GM04504 (cell line): ENCODE data around the gene KCNJ10.
"Not testable (repeated sequence)": the region's sequence is repeated elsewhere in the genome, so short reads cannot be mapped to it uniquely, and the experiment has no call there.

Source experiments
- DNase-seq: peaks from one replicate; pipeline ENCODE4 v3.0.0-alpha.2; 2012; ENCODE audit warnings: low read depth

Gene KCNJ10

GRCh38 chr1:160069460-160070231, at the start of gene KCNJ10:
Gene KCNJ10, minus strand, starts transcription at chr1:160070160. Its CDS starts 27,628 bp downstream, at chr1:160042532.
- DNase-seq: no peak

- DNase-seq: no peak
Measured at GRCh38 chr1:160118928-160119327, 49.0 kb upstream of the KCNJ10 start.

GRCh38 chr1:160117709-160118183, 47.8 kb upstream of the KCNJ10 start:
- no peak for DNase-seq

DNA sequence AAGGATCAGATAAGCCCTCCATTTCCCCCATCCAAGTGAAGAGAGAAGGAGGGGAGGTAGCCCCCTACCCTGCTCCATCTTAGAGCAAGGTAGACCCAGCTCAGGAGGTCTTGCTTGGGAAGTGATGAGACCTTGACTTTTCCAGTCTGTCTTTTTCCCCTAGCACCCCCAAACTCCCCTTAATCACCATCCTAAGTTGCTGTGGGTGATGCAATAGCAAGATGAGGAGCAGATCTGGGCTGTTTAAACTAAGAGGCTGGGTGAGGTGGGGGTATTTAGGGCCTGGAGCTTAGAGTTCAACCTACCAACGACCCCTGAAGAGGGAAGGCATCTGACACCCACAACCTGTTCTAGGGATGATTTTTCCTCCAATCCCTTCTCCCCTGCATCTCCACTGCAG, 47.3 kb upstream of the KCNJ10 start:
- no peak for DNase-seq

GRCh38 chr1:160116283-160117147, 46.6 kb upstream of the KCNJ10 start:
- no peak for DNase-seq

GRCh38 chr1:160115545-160116282, 45.8 kb upstream of the KCNJ10 start, which contains the start of gene ATP1A2:
Gene ATP1A2, plus strand, starts transcription at chr1:160115759. Its CDS starts 103 bp downstream, at chr1:160115862.
- no peak for DNase-seq

- no peak for DNase-seq
Measured at GRCh38 chr1:160114085-160114484, 44.1 kb upstream of the KCNJ10 start.

DNA sequence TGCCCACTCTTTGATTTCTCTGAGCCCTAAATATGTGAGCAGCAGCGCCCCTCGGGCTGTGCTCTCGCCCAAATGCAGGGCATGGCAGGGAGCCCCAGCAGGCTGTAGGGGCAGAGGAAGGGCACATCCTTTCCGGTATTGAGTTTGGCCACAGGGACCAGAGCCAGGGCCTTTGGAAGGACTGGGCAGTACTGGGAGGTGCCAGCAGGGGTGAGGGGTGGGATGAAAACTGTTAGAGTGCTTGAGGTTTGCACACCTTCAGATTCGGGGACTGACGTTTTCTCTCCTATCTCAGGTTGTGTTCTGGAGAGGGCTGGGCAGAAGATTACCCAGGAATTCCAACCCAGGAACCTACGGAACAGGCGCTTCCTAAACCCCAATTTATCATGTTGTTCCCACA, 43.4 kb upstream of the KCNJ10 start:
- no peak for DNase-seq

GRCh38 chr1:160112357-160112756, 42.4 kb upstream of the KCNJ10 start:
- DNase-seq: no peak

GRCh38 chr1:160111462-160111861, 41.5 kb upstream of the KCNJ10 start:
- DNase-seq: not testable (repeated sequence)

DNA sequence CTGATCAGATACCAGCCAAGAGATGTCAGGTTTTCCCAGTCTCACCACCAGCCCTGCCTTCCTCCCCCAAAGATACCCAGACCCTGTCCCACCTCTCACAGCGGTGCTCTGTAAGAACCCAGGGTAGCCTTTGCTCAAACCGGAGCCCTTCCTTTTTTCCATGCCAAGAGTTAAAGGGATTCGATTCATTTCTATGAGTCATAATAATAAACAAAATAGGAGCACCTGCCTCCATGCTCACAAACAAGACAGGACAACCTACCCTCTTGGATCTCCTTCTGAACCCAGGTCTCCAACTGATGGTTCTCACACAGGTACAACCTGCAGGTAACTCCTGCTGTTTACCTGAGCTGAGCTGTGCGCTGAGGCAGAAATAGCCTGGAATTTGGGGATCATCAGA, 39.7 kb upstream of the KCNJ10 start:
- no peak for DNase-seq

DNA sequence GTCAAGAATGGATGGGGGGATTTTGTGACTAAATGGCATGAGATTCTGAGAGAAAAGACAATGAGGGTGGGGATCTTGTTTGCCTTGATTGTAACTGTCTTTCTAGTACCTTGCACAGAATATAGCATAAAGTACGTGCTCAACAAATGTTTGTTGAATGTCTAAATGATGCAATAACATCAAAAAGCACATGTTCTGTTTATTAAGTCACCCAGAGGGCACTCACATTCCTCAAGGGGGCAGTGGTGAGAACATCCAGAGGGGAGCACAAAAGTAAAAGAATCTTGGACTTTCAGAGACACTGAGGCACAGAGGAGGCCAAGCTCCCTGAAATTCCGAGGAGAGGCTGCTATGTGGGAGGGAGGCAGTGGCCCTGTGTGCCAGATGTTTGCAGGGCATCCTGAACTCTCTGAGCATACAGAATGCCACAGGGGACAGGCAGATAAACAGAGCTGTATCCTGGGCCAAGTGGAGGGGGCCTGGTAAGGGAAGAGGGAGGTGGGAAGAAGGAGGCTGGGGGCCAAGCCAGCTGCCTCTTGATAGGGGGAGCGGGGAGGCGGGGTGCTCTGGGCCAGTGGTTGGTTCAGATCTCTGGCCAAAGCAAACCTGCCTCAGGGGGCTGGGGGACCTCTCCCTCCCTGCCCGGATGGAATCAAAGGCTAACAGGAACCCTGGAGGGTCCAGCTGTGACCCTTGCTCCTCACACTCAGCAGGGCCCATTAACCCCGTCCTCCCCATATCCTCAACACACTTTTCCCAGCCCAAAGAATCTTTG, 39.1 kb upstream of the KCNJ10 start:
- no peak for DNase-seq

GRCh38 chr1:160107512-160107911, 37.6 kb upstream of the KCNJ10 start:
- no peak for DNase-seq

GRCh38 chr1:160105155-160105554, 35.2 kb upstream of the KCNJ10 start:
- DNase-seq: no peak

DNA sequence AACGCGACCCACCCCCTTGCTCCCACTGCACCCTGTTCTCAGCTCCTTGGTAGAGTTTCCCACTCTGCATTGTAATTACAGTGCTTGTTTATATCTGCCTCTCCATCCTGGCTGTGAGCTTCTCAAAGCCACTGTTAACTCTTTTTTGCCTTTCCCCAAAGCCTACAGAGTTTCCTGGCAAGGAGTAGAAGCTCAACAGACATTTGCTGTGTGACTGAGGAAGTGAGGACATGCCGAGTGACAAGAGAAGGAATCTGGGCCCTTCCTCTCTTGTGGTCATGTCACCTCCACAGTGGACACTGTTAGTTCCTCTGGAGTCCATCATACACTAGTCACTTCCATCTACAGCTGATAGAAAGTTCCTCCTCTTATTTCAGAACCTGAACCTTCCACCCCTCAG, 34.5 kb upstream of the KCNJ10 start:
- no peak for DNase-seq

DNA sequence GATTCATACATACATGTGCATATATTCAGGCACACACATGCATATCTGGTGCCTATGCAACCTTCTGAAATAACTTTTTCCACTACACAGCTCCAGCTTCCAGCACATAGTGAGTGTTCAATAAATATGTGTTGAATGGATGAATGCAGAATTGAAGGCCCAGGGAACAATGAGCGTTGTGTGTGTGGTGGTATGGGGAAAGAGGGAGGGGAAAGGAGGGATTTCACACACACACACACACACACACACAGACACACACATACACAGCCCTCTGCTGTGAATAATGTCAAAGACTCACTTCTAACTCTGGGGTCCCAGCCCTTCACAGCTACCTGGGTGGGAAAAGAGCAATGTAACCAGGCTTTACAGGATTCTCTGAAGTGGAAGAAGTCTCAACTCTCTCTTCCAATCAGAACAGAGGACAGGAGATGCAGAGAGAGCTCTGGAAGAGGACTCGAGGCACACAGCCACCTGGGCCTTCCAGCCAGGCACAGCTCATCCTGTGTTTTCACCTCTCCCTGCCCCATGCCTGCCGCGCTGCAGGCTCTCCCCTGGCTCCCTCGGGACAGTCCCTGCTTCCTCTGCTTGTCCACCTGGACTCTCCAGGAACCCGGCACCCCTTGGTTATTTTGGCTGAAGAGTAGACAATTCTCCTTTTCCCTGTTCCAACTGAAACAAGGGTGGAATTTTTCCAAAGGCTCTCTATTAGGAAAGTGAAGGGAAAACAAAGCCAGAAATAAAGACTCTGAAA, 33.9 kb upstream of the KCNJ10 start:
- no peak for DNase-seq

- DNase-seq: no peak
Measured at GRCh38 chr1:160101717-160102522, 32.0 kb upstream of the KCNJ10 start.

DNA sequence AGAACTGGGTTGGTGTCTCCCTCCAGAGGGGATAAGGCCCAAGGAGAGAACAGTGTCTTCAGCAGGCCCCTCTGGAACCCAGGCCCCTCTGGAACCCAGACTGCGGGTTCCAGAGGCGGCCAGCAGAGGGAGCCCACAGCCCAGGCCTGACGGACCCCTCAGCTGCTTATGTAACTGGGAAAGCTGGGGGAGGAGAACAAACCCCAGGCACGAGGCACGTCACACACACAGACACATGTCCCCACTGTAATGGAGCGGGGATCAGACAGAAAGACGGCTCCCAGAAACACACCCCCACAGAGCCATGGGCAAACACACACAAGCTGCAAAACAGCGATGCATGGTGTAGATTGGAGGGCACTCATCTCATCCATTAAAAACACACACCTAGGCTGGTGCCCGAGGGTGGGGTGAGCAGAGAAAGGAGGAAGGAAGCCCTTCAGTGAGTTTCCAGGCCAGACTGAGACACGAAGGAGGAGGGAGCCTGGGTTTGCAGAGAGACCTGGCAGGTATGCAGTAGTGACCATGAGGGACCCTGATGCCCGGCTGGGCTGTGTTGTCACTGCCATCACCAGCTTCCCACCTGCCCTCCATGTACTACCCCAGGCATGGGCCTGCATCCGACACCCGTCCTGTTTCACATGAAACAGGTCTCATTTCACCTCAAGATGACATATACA, 31.2 kb upstream of the KCNJ10 start:
- peak; percentile 64 for DNase-seq

DNA sequence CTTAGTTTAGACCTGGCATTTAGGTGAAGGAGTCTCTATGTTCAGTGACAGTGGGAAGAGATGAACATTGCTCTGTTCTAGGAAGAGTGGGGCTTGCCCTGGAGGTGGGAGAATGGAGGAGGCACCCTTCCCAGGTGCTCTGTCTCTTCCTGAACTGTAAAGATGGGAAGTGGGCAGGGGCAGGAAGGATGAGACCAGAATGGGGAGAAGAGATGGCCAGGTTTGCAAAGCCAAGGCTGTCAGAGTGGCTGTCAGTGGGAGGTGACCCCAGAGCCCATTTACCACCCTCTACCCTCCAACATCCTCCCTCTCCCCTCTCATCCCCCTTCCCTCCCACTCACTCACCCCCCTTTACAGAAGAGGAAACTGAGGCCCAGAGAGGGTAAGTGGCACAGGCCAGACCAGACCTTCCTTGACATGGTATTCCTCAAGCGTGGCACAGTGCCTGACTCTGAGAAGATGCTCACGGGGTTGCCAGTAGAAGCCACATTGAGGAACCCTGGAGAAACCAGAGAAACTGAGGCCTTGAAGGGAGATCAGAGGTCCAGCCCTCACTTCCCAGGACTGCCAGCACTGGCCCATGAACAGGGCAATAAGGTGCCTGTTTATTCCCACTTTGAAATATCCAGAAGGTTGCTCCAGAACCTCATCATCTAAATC, 29.9 kb upstream of the KCNJ10 start:
- no peak for DNase-seq
